Lower leg skin (tissue), 3 donors: Measurements from ENCODE around the gene AKIRIN2.

Experiments used
- CTCF ChIP-seq, 3 donors: fragments of 450-650 bp; IDR thresholded peaks; one replicate each; pipeline ENCODE4 v1.5.1; 2016; ENCODE audit warnings: antibody characterized with exemption in 3 of 3, mild to moderate bottlenecking in 3 of 3, moderate library complexity in 2 of 3
- POLR2A ChIP-seq, 2 donors: fragments of 450-650 bp; IDR thresholded peaks; one replicate each; pipeline ENCODE4 v1.6.1; 2016 to 2017; ENCODE audit warnings: antibody characterized with exemption in 2 of 2, mild to moderate bottlenecking in 1 of 2, moderate library complexity in 1 of 2

GRCh38 chr6:87682310-87682709, 19.7 kb downstream of the AKIRIN2 start:
- TF ChIP-seq CTCF (IDR thresholded peaks at IDR 0.05), result no peak
- TF ChIP-seq POLR2A (IDR thresholded peaks at IDR 0.05), result no peak
